Mucosa of gallbladder (tissue), 1 donor: Measurements from ENCODE around the gene SULT4A1. TPM values are rescaled to one million over a fixed set of nuclear protein-coding genes. Genes with fewer than 3 reads are reported as not detected.

Experiments used
- DNase-seq: peaks from one replicate; pipeline ENCODE4 v3.0.0-alpha.2; 2020; ENCODE audit warnings: low spot score
- total RNA-seq: library from RNA; stranded (reverse); gene quantifications from one replicate; pipeline ENCODE4 v1.2.1, GENCODE V29; 2021
- donor health status: DM: no; HTN: no; CAD: no.

The SULT4A1 gene
- total RNA-seq, 1 donor from 2014 or later: 0.43 TPM

DNA sequence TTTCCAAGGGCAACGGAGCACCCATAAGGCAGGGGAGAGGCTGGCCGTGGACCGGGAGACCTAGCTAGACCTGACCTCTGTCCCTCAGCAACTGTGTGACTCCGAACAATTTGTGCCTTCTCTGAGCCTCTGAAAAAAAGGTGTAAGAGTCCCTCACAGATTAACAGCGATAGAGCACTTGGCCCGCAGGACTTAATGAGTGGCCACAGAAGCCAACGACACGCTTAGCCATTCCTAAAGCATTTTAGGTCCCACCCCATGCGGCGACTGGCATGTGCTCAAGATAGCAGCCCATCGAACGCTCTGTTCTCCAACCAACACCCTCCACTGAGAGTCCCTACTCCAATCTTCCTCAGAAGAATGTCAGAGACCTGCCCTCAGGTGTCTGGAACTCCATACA lies 1.5 kb downstream of the SULT4A1 start:
- DNase-seq: no peak

DNA sequence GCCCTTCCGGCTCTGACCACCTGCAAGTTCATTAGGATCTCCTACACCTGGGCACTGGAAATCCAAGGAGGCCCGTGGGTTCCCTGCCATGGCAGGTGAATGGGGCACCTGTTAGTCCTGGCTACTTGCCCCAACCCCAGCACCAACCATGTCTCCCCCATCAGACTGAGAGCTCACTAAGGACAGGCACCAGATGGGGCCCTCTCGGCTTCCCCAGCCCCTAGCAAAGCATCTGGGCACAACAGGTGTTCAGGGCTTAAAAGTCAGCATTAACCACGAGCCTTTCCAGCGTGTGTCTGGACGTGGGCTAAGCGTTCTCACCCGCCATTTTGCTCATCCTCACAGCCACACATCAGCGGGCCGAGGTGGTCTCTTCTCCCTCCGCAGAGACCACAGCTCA lies 2.2 kb downstream of the SULT4A1 start:
- no peak for DNase-seq

DNA sequence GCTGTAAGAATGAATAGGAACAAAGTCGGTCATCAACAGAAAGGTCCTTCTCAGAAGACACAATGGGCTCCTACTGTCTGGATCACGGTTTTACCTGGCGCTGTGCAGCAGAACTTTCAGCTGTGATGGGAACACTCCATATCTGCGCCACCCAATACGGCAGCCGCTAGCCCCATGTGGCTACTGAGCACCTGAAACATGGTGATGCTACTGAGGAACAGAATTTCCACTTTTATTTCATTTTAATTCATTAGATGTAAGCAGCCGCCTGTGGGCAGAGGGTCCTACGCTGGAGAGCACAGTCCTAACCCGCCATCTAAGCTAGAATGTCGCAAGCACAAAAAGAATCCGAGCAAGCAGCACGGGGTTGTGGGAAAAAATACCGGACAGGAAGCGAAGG lies 2.7 kb downstream of the SULT4A1 start:
- DNase-seq: no peak

DNA sequence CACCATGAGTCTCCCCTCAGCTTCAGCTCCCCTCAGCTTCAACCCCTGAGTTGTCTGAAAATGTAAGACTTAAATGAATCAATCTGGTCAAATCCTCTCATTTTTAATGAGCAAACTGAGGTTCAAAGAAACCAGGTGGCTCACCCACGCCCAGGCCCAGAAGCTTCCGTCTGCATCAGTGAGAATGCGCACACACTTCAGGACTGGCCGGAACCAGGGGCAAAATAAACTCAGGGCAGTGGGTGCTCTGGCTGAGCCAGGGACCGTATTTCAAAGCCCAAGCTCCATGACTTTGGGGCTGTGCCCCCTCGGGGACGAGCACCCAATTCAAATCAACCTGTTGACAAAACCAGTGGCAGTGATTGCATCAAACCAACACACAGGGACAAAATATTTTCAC lies 3.1 kb downstream of the SULT4A1 start:
- DNase-seq: no peak

DNA sequence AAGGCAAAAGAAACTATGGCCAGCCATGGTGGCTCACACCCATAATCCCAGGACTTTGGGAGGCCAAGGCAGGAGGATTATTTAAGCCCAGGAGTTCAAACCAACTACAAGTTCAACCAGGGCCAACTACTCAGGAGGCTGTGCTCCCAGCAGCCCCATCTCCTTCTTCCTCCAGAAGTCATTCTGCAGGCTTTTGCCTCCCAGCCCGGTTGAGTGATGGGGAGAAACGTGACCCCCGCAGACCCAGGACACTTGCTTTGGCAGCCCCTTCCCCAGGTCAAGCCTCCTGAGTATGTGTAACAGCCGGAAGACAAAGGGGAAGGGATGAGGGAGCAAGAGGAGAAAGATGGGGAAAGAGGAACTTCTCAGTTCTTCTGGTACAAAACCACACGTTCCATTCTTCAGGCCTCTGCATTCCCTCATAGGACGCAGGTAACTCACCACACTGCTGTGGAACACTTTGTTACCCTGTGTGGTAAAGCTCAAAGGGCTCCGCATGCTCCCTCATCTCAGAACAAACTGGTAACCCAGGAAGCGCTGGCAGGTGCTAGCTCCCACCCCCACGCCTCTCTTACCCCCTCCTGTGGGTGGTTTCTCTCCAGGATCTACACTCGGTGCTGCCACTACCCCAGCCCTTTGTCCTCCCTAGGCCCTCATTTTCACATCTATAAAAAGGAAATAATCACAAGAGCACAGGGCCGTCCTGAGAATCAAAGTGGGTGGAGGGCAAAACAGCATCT lies 4.0 kb downstream of the SULT4A1 start:
- no peak for DNase-seq

DNA sequence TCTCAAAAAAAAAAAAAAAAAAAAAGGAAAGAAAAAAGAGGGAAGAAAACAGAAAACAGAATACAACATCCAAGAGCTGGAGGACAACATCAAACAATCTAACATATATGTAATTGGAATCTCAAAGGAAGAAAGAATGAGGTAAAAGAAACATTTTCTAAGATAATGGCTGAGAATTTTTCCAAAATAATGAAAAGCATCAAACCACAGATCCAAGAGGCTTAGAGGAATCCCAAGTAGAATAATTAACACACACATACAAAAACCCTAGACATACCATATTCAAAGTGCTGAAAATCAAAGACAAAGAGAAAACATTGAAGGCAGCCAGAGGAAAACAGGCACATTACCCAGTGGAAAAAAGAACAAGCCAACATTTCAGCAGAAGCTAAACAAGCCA lies 4.9 kb downstream of the SULT4A1 start:
- no peak for DNase-seq

DNA sequence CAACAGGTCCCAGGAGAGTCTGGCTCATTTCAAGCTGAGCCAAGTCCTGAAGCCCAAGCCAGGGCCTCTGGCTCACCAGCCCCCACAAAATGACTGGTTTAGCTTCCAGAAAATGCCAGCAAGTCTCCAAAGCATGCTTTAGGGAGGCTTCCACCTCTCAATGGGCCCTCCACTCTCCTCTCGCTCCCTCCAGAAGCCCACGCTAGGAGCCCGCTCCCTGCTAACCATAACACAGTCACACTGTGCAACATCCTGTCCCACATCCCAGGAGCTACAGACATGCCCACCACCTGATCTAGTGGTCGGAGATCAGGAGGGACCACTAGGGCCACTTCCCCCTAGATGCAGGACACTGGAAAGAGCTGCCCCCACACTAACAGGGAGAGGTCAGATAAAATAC lies 6.9 kb downstream of the SULT4A1 start:
- DNase-seq: no peak

DNA sequence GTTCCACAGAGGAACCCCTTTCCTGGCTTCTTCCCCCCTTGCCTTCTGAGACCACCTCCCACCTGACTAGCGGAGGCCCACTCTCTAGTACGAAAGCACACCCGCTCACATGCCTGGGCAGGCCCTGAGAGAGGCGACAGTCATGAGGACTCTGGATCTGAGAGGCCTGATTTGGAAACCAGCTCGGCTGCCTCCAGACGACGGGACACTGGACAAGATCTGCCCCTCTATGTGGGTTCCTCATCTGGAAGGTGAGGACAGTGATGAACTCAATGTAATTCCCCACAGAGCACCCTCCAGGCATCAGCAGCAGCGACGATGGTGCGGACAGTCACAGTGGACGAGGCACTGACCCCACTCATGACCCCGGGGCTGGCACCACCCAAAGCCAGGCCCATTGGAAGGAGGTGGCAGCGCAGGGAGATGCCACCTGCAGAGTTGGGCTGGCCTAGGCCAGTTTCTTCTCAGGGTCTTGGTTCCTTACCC lies 7.5 kb downstream of the SULT4A1 start:
- DNase-seq: no peak

DNA sequence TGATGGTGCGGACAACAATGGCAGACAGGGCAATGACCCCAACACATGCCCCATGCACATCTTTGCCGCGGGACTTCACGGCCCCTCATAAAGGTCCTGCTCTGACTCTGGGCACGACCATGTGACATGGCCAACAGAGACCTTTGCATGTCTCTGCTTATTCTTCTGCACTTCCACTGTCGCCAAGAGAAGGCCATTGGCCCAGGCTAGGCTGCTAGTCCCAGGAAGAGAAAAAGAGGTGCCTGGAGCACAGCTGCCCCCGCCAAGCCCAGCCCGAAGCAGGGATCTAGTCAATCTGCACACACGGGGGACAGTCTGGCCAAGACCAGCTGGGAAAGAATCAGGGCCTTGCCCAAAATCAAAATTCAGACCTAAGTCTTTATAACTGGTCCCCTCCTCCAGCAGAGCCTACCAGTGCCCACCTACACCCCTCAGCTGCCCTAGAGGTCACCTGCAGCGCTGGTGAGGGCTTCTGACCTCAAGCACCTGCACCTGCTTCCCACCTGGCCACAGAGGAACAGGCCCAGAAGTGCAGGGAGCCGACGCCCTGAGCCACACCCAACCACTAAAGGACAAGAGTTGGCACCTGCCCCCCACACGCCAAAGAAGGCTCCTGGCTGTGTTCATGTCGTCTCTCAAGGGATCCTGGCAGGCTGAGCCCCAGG lies 8.1 kb downstream of the SULT4A1 start:
- no peak for DNase-seq

DNA sequence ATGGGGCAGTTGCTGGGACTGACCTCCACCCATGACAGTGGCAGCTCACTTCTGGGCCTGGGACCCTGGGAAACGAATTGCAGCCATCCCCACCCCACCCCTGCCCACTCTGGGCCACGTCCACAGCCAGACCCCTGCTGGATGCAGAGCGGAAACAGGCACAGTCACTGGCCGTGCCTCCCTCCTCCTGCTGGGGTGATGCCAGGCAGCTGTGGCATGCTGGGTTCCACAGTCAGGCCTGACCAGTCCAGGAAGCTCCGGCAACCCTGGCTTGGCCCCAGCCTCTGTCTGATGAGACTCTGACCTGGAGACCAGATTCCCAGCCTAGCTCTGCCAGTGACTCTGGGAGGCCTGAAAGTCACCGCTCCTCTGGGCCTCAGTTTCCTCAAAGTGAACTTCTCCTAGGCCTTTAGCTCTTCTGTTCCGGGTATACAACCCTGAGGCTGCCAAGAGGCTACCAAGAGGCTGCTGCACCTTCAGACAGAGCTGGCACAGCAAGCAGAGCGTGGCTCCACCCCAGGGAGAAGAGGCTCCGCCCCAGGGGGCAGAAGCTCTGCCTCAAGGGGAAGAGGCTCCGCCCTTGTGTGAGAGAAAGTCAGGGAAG lies 8.9 kb downstream of the SULT4A1 start:
- DNase-seq: no peak

DNA sequence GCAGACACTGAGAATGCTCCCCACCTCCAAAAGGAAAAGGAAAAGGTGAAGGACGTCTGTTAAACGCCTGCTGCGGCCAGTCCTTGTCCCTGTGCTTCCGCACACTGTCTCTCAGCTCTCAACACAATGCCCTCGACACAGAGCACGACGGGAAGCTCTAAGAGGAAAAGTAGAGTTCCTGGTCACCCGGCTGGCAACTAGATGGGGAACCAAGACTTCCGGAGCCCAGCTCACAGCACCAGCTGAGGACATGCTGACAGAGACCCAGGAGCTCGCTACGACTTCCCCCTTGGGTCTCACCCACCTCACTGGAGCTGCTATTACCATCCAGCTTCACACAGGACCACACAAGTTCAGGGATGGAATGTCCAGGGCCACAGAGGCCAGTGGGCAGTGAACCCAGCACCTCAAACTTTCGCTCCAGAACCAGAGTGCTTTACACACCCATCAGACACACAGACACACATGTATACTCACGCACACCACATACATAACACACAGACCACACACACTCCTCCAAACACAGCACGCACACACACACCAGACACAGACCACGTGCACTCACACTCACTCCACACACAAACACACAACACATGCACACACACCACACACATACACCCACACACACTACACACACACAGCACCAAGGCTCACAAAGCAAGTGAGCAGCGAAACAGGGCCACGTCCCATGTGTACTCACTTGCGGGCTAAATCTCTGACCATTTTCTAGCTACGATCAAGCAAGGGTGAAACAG lies 9.6 kb downstream of the SULT4A1 start:
- no peak for DNase-seq

DNA sequence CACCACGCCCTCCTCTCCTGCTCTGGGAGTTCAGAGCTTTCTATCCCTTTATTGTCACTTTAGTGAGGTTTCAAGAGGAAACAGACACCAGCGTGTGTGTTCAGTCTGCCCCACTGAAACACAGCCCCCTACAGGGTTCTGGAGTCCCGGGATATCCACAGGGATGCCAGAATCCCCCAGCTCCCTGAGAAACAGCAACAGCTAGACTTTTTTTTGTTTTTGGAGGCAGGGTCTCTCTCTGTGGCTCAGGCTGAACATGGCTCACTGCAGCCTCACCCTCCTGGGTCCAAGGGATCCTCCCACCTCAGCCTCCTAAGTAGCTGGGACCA lies 10.4 kb downstream of the SULT4A1 start:
- no peak for DNase-seq

DNA sequence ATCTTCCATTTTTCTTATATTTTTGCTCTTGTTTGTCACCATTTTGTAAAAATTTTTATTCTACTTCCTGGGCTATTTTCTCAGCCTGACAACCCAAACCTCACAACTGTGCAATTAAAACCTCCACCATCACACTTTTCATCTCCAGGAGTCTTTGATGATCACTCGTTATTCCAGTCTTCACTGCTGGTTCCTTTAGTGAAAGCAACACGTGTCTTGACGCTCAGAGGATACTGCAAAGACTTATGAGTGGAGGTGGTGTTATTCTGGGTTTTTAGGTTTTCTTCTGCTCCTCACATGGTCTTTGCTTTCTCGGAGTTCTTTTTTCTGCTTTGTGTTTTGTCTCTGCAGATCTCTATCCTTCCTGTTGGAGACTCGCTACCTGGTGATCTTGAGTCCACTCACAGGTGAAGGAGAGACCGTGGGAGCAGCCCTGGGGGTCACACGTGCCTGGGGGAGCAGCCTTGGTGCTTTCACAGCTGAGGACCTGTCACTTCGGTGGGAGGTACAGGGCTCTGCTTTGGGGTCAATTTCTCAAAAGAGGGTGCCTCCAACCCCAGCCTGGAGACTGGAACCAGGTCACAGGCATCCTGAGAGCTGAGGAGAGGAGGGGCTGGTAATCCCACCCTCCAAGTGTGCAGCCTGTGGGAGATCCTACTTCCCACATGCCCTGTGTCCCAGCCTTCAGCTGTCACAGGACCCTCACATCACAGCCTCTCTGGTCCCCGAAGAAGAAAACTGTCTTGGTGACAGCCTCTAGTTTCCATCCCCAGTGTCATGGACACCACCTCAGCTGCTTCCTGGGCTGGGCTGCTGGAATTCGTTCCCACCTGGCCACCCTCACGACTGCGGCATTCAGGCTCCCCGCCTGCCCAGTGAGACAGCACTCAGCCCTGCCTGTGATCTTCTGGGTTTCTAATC lies 11.0 kb downstream of the SULT4A1 start:
- no peak for DNase-seq

DNA sequence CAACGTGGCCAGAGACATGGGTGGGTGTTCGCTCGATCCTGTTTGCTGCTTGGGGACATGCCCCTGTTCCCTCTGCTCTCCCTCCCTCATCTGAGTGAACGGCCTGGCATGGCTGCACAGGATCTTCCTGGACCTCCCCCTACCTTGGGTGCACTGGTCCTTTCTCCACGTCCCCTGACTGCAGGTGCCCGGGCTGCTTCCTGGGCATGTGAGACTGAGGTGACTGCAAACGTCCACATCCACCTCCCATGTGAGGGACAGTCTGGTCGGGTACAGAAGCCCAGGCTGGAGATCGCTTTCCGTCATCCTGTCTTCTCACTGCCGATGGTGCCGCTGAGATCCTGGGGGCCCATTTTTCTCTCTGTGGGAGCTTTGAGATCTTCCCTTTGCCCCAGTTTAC lies 11.8 kb downstream of the SULT4A1 start:
- no peak for DNase-seq

DNA sequence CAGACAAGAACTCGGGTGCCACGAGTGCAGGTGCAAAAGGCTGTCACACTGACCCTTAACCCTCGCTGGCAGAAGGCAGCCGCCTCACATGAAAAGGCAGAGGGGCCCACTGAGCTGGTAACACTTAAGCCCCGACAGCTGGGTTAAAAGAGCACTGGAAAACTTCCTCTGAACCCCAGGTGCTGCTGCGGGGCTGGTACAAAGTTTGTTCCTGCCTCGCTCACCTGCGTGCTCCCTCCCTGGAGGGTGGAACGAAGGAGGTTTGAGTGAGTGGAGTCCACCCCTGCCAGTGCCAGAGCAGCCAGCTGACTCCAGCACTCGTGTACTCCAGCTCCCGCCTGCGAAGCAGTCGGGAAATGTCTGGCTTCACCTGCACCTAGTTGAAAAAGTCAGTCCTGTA lies 12.6 kb downstream of the SULT4A1 start:
- DNase-seq: no peak

DNA sequence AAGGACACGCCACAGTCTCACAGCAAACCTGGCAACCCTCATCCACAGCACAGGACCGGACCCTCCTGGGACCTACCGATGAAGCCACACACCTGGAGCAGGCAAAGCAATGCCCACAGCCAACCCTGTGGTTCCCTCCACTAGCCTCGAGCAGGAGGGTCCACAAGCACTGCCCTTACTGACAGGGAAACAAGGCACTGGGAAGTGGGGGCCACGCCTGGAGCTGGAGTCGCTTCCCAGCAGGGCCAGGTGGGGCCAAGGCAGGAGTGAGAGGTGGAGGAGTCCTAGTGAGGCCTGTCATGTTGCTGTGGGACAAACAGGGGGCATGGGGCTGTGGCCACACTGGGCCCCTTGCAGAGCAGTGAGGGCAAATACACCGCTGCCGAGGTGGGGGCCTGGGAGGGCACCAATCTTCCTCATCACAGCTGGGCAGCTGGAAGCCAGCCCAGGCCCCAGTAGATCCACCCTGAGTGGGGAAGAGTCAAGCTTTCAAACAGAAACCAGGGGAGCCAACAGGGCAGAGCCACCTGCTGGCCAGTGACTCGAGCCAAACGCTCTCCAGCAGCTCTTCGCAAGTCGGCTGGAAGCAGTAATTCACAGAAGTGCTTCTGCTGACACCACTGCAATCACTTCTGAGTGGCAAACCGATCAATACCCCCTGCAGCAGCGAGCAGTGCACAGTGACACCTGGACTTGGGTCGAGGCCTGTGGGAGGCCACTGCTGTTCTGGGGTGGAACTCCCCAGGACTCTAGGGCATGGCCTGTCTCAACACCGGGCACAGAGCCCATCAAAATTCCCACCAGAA lies 13.7 kb downstream of the SULT4A1 start:
- peak; percentile 41 for DNase-seq

DNA sequence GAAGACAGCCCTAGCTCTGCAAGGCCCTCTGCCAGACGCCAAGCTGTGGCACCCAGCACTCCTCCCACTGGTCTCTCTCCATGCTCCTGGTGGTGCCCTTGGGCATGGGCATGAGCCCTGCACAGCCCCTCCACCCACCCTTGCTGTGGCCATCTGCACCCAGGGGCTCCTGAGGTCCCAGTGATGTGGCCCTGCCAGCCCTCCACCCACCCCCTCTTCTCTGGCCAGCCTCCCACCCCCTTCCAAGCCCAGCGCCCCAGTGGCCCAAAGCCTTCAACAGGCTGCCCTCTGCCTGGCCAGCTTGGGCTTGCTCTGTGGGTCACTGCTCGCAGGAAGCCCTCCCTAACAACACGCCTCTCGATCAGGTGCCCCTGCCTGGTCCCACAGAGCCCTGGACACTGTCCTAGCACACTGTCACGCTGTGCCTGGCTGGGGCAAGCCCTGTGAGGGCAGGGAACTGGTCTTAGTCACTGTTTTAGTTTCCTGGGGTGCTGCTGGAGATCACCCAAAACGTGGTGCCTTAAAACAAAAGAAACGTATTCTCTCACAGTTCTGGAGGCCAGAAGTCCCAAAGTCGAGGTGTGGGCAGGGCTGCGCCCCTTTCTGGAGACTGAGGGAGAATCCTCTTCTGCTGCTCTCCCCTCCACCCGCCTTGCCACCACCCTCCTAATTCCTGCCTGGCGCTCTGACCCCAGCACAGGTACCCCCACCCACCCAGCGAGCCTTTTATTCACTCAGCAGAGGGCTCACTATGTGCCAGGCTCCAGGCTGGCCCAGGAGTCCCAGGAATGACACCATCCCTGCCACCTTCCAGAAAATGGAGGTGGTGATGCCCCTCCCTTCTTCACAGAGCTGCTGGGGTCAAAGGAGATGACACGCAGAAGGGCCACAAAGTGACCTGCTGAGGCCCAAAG lies 14.7 kb downstream of the SULT4A1 start:
- no peak for DNase-seq

DNA sequence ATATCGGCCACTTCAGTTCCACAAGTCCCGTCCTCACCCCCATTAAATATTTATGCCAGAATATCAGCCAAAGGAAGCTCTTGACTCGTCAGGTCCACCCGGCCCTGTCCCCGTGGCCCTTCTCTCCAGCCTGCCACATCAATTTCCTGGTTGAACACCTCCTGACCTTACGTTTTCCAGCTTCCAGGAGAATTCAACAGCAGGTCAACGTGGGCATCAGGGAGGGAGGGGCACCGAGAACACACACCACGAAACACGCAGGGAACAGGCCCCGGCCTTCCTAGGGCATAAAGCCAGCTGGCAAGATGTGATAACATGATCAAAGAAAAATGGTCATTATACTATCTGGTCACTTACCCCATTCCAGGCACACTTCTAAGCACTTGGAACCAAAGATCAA lies 15.3 kb downstream of the SULT4A1 start:
- no peak for DNase-seq

DNA sequence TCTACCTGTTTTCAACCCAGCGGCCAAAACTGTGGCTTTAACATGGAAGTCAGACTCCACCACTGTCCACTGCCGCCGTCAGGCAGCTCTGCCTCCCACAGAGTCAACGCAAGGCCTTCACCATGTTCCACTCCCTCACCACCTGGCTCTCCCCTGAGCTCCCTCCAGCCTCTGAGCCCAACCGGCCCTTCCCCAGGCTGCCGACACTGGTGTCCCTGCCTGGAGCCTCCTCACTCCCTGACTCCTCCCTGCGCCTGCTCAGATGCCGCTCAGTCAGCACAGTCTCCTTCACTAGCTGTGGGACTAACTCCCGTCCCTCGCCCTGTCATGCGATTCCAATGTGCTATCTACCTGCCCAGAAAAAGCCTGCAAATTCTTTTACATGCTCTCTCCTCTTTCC lies 16.3 kb downstream of the SULT4A1 start:
- DNase-seq: no peak
